ENCODE data around the gene COBL.

GRCh38 chr7:51188987-51189386, 127.6 kb downstream of the COBL start:
- no peak for TF ChIP-seq CTCF (IDR thresholded peaks at IDR 0.05)
- TF ChIP-seq POLR2A (IDR thresholded peaks at IDR 0.05) = no peak
